Kidney epithelial cell (primary cell): Measurements from ENCODE around the gene PLXNA1. TPM values are rescaled to one million over a fixed set of nuclear protein-coding genes. Genes with fewer than 3 reads are reported as not detected.

Experiments used
- DNase-seq: peaks from one replicate; pipeline ENCODE4 v3.0.0-alpha.2; 2010; ENCODE audit warnings: low read depth
- H3K27me3 ChIP-seq: 2 replicates; pipeline ENCODE4 v1.6.0; 2011; ENCODE audit warnings: low read length; ENCODE audit not compliant: control insufficient read depth, insufficient read depth
- H3K36me3 ChIP-seq: 2 replicates; pipeline ENCODE4 v1.5.1; 2011; ENCODE audit warnings: low read length; ENCODE audit not compliant: control insufficient read depth, insufficient read depth
- H3K4me3 ChIP-seq: 2 replicates; pipeline ENCODE4 v1.5.1; 2011; ENCODE audit warnings: low read depth, mild to moderate bottlenecking, control low read depth, low read length
- total RNA-seq: library from RNA; depleted of rRNA; stranded (reverse); fragments of >200 nt; gene quantifications from 2 replicates; pipeline ENCODE4 v1.2.3, GENCODE V29; 2015
- TF ChIP-seq, protein P1 (sequence below): IDR thresholded peaks from 2 replicates; pipeline ENCODE4 v1.5.1; 2011; ENCODE audit warnings: mild to moderate bottlenecking, moderate library complexity, low read length, control low read depth, inconsistent platforms; ENCODE audit not compliant: insufficient read depth, poor library complexity, severe bottlenecking

Gene PLXNA1
- total RNA-seq, 1 donor from 2014 or later, result 54.3 TPM

DNA sequence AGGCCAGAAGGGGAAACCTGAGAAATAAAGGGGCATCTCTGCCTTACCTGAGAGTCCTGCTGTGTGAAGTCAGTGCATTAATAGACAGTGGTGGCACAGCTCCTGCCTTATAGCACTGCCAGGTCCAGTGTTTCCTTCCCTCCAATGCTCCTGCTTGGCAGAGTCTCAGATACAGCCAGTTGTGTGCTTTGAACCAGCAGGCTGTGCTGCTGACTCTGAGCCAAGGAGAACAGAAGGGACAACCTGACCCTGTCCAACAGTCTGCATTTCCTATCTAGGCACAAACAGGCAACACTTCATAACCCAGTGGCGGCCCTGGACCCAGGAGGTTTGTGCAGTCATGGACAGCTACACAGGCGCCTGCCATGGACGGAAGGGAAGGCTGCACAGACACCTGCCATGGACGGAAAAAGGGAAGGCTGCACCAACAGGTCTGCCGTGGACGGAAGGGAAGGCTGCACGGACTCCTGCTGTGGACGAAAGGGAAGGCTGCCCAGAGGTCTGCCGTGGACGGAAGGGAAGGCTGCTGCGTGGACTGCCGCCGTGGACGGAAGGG is 33.9 kb upstream of the PLXNA1 start:
- TF ChIP-seq, protein P1, sequence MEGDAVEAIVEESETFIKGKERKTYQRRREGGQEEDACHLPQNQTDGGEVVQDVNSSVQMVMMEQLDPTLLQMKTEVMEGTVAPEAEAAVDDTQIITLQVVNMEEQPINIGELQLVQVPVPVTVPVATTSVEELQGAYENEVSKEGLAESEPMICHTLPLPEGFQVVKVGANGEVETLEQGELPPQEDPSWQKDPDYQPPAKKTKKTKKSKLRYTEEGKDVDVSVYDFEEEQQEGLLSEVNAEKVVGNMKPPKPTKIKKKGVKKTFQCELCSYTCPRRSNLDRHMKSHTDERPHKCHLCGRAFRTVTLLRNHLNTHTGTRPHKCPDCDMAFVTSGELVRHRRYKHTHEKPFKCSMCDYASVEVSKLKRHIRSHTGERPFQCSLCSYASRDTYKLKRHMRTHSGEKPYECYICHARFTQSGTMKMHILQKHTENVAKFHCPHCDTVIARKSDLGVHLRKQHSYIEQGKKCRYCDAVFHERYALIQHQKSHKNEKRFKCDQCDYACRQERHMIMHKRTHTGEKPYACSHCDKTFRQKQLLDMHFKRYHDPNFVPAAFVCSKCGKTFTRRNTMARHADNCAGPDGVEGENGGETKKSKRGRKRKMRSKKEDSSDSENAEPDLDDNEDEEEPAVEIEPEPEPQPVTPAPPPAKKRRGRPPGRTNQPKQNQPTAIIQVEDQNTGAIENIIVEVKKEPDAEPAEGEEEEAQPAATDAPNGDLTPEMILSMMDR, result no peak
- Histone ChIP-seq H3K27me3 (no peaks in the 10 kb centered on the region), H3K36me3 (no peaks in the 10 kb centered on the region), H3K4me3 (no peak overlapping the region)
- no peak for DNase-seq

DNA sequence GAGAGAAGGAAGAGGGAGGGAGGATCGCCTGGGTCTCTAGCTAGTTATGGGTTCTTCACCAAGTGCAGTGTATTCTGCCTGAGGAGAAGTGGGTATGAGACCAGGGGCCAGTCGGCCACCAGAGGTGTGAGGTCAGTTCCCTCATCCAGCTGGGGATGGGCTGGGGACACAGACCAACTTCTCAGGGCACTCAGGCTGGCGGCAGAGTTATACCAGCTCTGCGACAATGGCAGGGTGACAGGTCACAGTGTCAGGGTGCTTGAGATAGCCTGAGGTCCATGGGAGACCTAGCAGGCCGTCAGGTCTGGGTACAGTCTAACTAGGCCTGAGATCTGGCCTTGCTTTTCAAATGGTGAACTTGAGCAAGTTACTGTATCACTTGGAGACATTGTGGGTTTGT is 31.4 kb upstream of the PLXNA1 start:
- TF ChIP-seq, protein P1, result no peak
- Histone ChIP-seq H3K36me3 (no peaks in the 10 kb centered on the region), H3K27me3 (no peaks in the 10 kb centered on the region), H3K4me3 (no peak overlapping the region)
- no peak for DNase-seq

DNA sequence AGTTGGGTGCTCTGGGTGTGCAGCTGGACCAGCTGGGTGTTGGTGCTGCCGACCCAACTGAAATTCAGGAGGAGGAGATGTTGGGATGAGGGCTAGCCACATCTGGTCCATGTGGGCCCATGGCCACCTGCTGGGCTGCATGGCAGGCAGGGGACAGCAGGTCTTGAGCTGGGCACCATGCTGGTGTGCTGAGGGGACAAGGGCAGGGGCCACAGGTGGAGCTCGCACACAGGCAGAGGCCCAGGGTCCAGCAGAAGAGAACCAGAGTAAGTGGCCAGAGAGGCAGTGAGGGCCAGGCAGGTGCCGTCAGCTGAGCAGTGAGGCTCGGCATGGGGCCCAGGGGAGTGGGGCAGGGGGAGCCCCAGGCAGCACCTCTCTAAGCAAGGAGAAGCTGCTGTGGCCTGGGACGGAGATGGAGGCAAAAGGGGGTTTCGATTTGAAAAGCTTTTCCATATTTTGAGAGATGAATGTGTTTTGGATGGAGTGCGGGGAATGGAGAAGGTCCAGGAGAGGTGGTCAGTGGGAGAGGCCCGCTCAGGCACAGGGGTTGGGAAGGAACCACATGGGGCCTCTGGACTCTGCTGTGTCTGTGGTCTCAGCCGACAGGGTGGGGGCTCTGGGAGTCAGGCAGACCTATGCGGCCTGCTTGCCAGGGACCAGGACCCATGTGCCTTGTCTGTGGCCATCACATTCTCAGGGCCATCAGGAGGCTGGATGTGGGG is 30.5 kb upstream of the PLXNA1 start:
- no peak overlapping the region for H3K4me3 ChIP-seq
- no peaks in the 10 kb centered on the region for H3K27me3 ChIP-seq
- no peak for DNase-seq
- H3K36me3 ChIP-seq, result no peaks in the 10 kb centered on the region
- TF ChIP-seq, protein P1, result no peak

DNA sequence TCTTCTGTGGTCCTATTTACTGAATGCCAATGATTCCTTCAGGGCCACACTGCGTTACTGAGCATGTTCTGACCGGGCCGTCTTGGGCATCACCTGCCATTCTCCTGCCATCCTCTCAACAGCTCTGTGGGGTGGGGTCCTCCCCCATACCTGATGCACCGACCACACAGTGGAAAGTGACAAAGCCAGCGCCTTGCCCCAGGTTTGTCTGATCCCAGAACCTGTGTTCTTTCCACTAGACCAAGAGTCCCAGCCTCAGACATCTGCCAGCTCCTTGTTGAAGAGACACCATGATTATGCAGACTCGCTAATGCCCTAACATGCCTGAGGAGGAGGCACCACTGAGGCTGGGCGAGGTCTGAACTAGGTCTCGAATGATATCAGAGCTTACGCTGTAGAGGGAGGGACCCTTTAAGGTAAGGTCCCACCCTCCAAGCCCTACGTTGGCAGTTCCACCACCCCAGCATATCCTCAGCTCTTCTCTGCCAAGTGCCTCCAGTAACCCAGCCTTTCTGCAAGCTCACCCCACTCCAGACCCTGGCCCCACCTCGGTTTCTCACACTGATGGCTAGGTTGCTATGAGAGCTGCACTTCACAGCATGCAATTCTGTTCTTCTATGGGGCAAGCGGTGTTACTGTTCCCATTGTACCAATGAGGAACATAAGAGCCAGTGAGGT is 29.8 kb upstream of the PLXNA1 start:
- TF ChIP-seq, protein P1, result no peak
- H3K36me3 ChIP-seq, result no peaks in the 10 kb centered on the region
- no peaks in the 10 kb centered on the region for H3K27me3 ChIP-seq
- no peak overlapping the region for H3K4me3 ChIP-seq
- DNase-seq, result no peak

DNA sequence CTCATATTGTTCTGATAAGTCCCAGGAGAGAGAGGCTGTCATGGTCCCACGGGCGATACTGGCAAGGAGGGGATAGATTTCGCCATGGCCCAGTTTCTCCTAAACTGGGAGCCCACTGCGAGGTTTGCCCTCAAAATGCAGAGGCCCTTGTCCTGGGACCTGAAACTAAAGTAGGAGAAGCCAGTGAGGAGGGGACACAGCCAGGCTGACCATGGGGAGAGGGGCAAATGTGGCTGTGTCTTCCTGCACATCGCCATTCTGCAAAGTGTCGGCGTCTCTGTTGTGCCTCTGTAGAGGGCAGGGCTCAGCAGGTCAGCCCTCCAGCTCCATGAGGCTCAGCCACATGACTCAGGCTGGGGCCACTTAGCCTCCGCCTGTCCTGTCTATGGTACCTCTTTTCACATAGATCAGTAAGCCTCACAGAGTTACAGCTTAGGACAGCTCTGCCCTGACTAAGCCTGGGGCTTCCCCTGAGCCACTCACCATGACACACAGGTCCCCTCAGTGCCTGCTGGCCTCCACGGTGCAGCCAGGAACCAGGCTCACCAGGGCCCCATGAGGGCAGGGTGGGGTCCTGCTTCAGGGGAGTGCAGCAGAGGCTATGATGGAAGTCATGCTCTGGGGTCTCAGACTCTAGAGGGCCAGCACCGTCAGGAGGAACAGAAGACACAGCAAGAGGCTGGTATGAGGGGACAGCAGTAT is 28.6 kb upstream of the PLXNA1 start:
- Histone ChIP-seq H3K27me3 (no peaks in the 10 kb centered on the region), H3K4me3 (no peak overlapping the region), H3K36me3 (no peaks in the 10 kb centered on the region)
- TF ChIP-seq, protein P1, result no peak
- DNase-seq, result no peak
